AG04450 (cell line): ENCODE measurements around the gene CD99L2. TPM values are rescaled to one million over a fixed set of nuclear protein-coding genes. Genes with fewer than 3 reads are reported as not detected.

Experiments used
- CTCF ChIA-PET: fragments of 300-600, 350-600 bp; formaldehyde crosslinking; extraction: SDS; loops from one replicate; lab custom pipeline; 2022; ENCODE audit warnings: antibody characterized with exemption, inconsistent platforms; lab: Charles Lee
- POLR2A ChIA-PET: fragments of 350-600 bp; formaldehyde crosslinking; extraction: SDS; loops from one replicate; lab custom pipeline; 2021; ENCODE audit warnings: antibody characterized with exemption, inconsistent platforms; lab: Yijun Ruan, JAX
- DNase-seq: peaks from one replicate; pipeline ENCODE4 v3.0.0-alpha.2; 2011; ENCODE audit warnings: low read depth, low spot score
- H3K27ac ChIP-seq: one replicate; pipeline ENCODE4 v1.5.1; 2012; ENCODE audit warnings: low read depth, low read length, control low read depth
- H3K27me3 ChIP-seq: one replicate; pipeline ENCODE4 v1.6.0; 2012; ENCODE audit warnings: low read length; ENCODE audit not compliant: control insufficient read depth, insufficient read depth
- H3K4me3 ChIP-seq: 2 replicates; pipeline ENCODE4 v1.5.1; 2011; ENCODE audit warnings: mild to moderate bottlenecking, low read depth, low read length, control low read depth
- H3K9me3 ChIP-seq: 2 replicates; pipeline ENCODE4 v1.5.1; 2012; ENCODE audit warnings: low read length; ENCODE audit not compliant: control insufficient read depth, insufficient read depth
- polyA plus RNA-seq: library from polyadenylated mRNA; depleted of rRNA; stranded (reverse); fragments of >200 nt; gene quantifications from 2 replicates; pipeline ENCODE4 v1.2.3, GENCODE V29; 2011
- TF ChIP-seq, protein P1 (sequence below): IDR thresholded peaks from 2 replicates; pipeline ENCODE4 v1.5.1; 2011; ENCODE audit warnings: low read depth, low read length, control low read depth, inconsistent platforms

Gene CD99L2
- polyA plus RNA-seq, 1 experiment: 52.4 TPM

DNA sequence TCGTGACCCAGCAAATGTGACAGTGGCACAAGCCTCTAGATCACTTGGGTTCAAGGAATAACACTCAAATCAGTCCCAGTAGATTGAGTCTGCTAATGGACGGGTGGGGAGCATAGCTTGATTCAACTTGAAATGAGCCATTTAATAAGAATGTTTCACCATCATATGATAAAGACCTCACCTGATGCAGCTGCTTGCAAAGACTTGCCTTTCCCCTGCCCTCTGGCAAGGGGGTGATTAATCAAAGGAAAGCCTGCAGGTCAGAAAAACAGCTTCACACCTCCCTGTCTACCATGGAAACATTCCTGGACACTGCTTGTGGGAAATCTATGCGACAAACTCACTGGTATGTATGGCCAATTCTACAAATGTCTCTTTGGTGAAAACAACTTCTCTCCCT, 54.5 kb downstream of the CD99L2 start:
- H3K27ac ChIP-seq: no peak overlapping the region
- POLR2A ChIA-PET: no interaction called here
- H3K4me3 ChIP-seq: no peak overlapping the region
- CTCF ChIA-PET: no interaction called here
- DNase-seq: no peak
- H3K27me3 ChIP-seq: no peaks in the 10 kb centered on the region
- no peaks in the 10 kb centered on the region for H3K9me3 ChIP-seq
- TF ChIP-seq, protein P1, sequence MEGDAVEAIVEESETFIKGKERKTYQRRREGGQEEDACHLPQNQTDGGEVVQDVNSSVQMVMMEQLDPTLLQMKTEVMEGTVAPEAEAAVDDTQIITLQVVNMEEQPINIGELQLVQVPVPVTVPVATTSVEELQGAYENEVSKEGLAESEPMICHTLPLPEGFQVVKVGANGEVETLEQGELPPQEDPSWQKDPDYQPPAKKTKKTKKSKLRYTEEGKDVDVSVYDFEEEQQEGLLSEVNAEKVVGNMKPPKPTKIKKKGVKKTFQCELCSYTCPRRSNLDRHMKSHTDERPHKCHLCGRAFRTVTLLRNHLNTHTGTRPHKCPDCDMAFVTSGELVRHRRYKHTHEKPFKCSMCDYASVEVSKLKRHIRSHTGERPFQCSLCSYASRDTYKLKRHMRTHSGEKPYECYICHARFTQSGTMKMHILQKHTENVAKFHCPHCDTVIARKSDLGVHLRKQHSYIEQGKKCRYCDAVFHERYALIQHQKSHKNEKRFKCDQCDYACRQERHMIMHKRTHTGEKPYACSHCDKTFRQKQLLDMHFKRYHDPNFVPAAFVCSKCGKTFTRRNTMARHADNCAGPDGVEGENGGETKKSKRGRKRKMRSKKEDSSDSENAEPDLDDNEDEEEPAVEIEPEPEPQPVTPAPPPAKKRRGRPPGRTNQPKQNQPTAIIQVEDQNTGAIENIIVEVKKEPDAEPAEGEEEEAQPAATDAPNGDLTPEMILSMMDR: no peak

DNA sequence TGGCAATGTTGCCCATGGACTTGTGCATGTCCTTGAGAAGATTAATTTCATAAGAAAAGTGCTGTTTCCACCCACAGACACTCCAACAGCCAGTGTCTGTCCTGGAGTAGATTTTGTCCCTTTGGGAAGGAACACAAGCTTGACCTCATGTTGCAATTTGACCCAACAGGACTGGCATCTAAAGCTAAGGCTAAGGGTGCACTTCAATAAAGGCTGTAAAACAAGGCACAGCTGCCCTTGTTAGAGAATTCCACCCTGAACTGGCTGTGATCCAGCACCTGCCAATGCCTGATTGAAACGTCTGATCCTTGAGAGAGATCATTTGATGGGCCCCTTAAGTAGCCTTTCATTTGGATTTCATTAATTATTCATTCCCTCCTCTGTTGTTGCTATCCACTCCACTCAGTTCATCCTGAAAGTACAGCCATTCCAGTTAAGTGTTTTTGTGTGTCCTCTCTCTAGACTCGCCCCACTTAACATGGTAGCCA, 56.2 kb downstream of the CD99L2 start:
- Histone ChIP-seq H3K4me3 (no peak overlapping the region), H3K27me3 (no peaks in the 10 kb centered on the region), H3K27ac (no peak overlapping the region), H3K9me3 (no peaks in the 10 kb centered on the region)
- no peak for DNase-seq
- TF ChIP-seq, protein P1: no peak
- CTCF ChIA-PET: no interaction called here
- POLR2A ChIA-PET: no interaction called here

DNA sequence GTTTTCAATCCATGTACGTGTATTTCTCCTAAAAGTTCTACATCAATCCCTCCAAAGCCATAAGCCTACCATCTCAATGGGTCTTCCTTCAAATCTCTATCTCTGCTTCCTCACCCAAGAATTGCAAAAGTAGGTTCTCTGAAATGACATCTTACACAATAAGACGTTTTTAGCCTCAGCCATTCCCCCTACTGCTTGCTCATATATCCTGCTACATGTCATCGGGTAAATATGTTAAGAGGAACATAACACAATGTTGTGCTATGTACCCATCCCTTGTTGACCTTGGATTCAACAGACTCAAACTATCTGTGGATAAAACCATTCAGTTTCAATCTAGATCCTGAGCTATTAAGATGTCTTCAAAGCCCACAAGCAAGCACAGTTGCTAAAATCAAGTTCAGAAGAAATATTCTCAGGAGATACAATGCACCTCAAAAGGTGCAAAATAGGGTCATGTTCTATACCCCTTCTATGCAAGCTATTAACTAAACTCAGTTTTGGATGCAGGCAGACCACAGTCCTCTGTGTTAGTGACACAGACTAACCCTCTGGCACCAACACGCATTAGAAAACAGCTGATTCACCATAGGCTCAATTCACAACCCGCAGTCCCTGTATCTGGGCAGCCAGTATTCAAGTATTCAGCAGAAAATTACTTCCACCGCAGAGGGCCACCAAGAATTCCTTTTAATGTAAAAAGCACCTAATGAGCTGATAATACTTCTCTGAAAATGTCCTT, 56.8 kb downstream of the CD99L2 start:
- CTCF ChIA-PET: no interaction called here
- Histone ChIP-seq H3K9me3 (no peaks in the 10 kb centered on the region), H3K4me3 (no peak overlapping the region), H3K27me3 (no peaks in the 10 kb centered on the region), H3K27ac (no peak overlapping the region)
- POLR2A ChIA-PET: no interaction called here
- DNase-seq: no peak
- TF ChIP-seq, protein P1: no peak

DNA sequence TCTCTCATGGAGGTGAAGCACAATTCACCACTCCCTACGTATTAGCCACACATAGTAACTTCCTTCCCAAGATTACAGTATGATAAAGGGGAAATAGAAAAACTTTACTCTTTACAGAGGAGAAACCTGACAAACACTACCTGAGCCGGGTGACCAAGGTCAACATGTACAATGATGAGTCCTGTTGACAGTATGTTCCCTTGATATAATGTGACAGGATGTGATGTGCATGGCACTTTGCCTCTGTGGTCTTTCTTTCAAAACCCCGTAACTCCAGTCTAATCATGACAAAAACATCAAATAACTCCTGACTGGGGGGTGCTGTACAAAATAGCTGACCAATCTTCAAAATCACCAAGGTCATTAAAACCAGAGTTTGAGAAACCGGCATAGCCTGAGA, 60.6 kb downstream of the CD99L2 start:
- DNase-seq: no peak
- no peak overlapping the region for H3K4me3 ChIP-seq
- H3K9me3 ChIP-seq: no peaks in the 10 kb centered on the region
- H3K27ac ChIP-seq: no peak overlapping the region
- TF ChIP-seq, protein P1: no peak
- ChIA-PET POLR2A (no interaction called here), CTCF (no interaction called here)
- no peaks in the 10 kb centered on the region for H3K27me3 ChIP-seq

DNA sequence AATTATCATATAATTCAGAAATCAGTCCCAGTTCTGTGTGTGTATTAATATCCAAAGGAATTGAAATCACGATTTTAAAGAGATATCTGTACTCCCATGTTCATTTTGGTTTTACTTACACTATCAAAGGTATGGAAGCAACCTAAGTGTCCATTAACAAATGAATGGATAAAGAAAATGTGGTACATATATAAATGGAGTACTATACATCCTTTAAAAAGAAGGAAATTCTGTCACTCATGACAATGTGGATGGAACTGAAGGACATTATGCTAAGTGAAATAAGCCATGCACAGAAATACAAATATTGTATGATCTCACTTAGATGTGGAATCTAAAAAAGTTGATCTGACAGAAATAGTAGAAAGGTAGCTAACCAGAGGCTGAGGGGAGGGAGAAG, 63.8 kb downstream of the CD99L2 start:
- TF ChIP-seq, protein P1: no peak
- DNase-seq: no peak
- Histone ChIP-seq H3K27me3 (no peaks in the 10 kb centered on the region), H3K27ac (no peak overlapping the region), H3K4me3 (no peak overlapping the region), H3K9me3 (no peaks in the 10 kb centered on the region)
- ChIA-PET POLR2A (no interaction called here), CTCF (no interaction called here)
